ENCODE measurements around the gene OR56B4.

- no peak for TF ChIP-seq POLR2A (IDR thresholded peaks at IDR 0.05)
- TF ChIP-seq, protein P1, sequence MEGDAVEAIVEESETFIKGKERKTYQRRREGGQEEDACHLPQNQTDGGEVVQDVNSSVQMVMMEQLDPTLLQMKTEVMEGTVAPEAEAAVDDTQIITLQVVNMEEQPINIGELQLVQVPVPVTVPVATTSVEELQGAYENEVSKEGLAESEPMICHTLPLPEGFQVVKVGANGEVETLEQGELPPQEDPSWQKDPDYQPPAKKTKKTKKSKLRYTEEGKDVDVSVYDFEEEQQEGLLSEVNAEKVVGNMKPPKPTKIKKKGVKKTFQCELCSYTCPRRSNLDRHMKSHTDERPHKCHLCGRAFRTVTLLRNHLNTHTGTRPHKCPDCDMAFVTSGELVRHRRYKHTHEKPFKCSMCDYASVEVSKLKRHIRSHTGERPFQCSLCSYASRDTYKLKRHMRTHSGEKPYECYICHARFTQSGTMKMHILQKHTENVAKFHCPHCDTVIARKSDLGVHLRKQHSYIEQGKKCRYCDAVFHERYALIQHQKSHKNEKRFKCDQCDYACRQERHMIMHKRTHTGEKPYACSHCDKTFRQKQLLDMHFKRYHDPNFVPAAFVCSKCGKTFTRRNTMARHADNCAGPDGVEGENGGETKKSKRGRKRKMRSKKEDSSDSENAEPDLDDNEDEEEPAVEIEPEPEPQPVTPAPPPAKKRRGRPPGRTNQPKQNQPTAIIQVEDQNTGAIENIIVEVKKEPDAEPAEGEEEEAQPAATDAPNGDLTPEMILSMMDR (IDR thresholded peaks at IDR 0.05), result no peak
These were observed 40.0 kb upstream of the OR56B4 start for GRCh38 chr11:6067502-6067901.
